Measurements from ENCODE around the gene CDKN1C.

- TF ChIP-seq, protein P1, sequence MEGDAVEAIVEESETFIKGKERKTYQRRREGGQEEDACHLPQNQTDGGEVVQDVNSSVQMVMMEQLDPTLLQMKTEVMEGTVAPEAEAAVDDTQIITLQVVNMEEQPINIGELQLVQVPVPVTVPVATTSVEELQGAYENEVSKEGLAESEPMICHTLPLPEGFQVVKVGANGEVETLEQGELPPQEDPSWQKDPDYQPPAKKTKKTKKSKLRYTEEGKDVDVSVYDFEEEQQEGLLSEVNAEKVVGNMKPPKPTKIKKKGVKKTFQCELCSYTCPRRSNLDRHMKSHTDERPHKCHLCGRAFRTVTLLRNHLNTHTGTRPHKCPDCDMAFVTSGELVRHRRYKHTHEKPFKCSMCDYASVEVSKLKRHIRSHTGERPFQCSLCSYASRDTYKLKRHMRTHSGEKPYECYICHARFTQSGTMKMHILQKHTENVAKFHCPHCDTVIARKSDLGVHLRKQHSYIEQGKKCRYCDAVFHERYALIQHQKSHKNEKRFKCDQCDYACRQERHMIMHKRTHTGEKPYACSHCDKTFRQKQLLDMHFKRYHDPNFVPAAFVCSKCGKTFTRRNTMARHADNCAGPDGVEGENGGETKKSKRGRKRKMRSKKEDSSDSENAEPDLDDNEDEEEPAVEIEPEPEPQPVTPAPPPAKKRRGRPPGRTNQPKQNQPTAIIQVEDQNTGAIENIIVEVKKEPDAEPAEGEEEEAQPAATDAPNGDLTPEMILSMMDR (IDR thresholded peaks at IDR 0.05): no peak
- no peak for TF ChIP-seq POLR2A (IDR thresholded peaks at IDR 0.05)
Observed at GRCh38 chr11:2837651-2838050, 47.9 kb downstream of the CDKN1C start.
